Activated CD4-positive, alpha-beta memory T cell treated with anti-CD3 and anti-CD28 coated beads, Interleukin-2, amount 10 ng/mL, durations not matched to agents 7 days and 5 days (primary cell): Measurements from ENCODE around the gene CCDC14. TPM values are rescaled to one million over a fixed set of nuclear protein-coding genes. Genes with fewer than 3 reads are reported as not detected.
A peak's percentile ranks its signal among the peaks of the same experiment; 100 is the strongest.
"Not testable (repeated sequence)": the region's sequence is repeated elsewhere in the genome, so short reads cannot be mapped to it uniquely, and the experiment has no call there.

Experiments used
- CTCF ChIA-PET: fragments of 350-600 bp; sonication (Branson Sonifier 250); formaldehyde crosslinking; loops from one replicate; lab custom pipeline; 2021; ENCODE audit warnings: antibody characterized with exemption, inconsistent platforms; lab: Charles Lee
- POLR2A ChIA-PET: fragments of 350-600 bp; sonication (Branson Sonifier 250); formaldehyde crosslinking; loops from one replicate; lab custom pipeline; 2021; ENCODE audit warnings: antibody characterized with exemption; lab: Charles Lee
- DNase-seq: peaks from one replicate; pipeline ENCODE4 v3.0.0-alpha.2; 2020
- H3K27ac Mint-ChIP-seq: one replicate; pipeline ENCODE4 v1.8.0; 2021; ENCODE audit warnings: mild to moderate bottlenecking, mixed read lengths
- H3K27me3 Mint-ChIP-seq: one replicate; pipeline ENCODE4 v1.8.0; 2021; ENCODE audit warnings: mixed read lengths
- H3K36me3 Mint-ChIP-seq: one replicate; pipeline ENCODE4 v1.8.0; 2021; ENCODE audit warnings: low read depth, mixed read lengths
- H3K4me1 Mint-ChIP-seq: one replicate; pipeline ENCODE4 v1.8.0; 2021; ENCODE audit warnings: mixed read lengths
- H3K4me3 Mint-ChIP-seq: one replicate; pipeline ENCODE4 v1.8.0; 2021; ENCODE audit warnings: mild to moderate bottlenecking, mixed read lengths
- H3K9me3 Mint-ChIP-seq: one replicate; pipeline ENCODE4 v1.8.0; 2021; ENCODE audit warnings: mixed read lengths
- total RNA-seq, 2 experiments: library from RNA; stranded (reverse); gene quantifications; one replicate each; pipeline ENCODE4 v1.2.3, GENCODE V29; 2021

CCDC14 gene
- total RNA-seq, 2 experiments from 2014 or later = 50.1 to 52.4 TPM

- H3K36me3 Mint-ChIP-seq = peaks cover 48% of the 10 kb centered on the region
- no peaks in the 10 kb centered on the region for H3K4me1 Mint-ChIP-seq
- H3K4me3 Mint-ChIP-seq = no peak overlapping the region
- peaks cover 9% of the 10 kb centered on the region for H3K9me3 Mint-ChIP-seq
- DNase-seq = no peak
- CTCF ChIA-PET = no interaction called here
- no peak overlapping the region for H3K27ac Mint-ChIP-seq
- H3K27me3 Mint-ChIP-seq = no peaks in the 10 kb centered on the region
- POLR2A ChIA-PET = no interaction called here
These were observed 34.6 kb downstream of the CCDC14 start for GRCh38 chr3:123926396-123926795.

- no peak overlapping the region for H3K27ac Mint-ChIP-seq
- peaks cover 3% of the 10 kb centered on the region for H3K4me1 Mint-ChIP-seq
- H3K9me3 Mint-ChIP-seq = peaks cover 20% of the 10 kb centered on the region
- ChIA-PET CTCF (no interaction called here), POLR2A (no interaction called here)
- peaks cover 64% of the 10 kb centered on the region for H3K36me3 Mint-ChIP-seq
- no peak for DNase-seq
- no peak overlapping the region for H3K4me3 Mint-ChIP-seq
- no peaks in the 10 kb centered on the region for H3K27me3 Mint-ChIP-seq
These were observed 40.2 kb downstream of the CCDC14 start for GRCh38 chr3:123920868-123921267.

GRCh38 chr3:123920383-123920782 lies 40.6 kb downstream of the CCDC14 start:
- CTCF ChIA-PET = no interaction called here
- H3K4me1 Mint-ChIP-seq = peaks cover 3% of the 10 kb centered on the region
- H3K4me3 Mint-ChIP-seq = no peak overlapping the region
- no peaks in the 10 kb centered on the region for H3K27me3 Mint-ChIP-seq
- H3K27ac Mint-ChIP-seq = no peak overlapping the region
- POLR2A ChIA-PET = no interaction called here
- no peak for DNase-seq
- peaks cover 20% of the 10 kb centered on the region for H3K9me3 Mint-ChIP-seq
- H3K36me3 Mint-ChIP-seq = peaks cover 65% of the 10 kb centered on the region

GRCh38 chr3:123919353-123919752 lies 41.7 kb downstream of the CCDC14 start:
- peaks cover 3% of the 10 kb centered on the region for H3K4me1 Mint-ChIP-seq
- ChIA-PET POLR2A (no interaction called here), CTCF (no interaction called here)
- H3K27ac Mint-ChIP-seq = no peak overlapping the region
- no peak overlapping the region for H3K4me3 Mint-ChIP-seq
- no peaks in the 10 kb centered on the region for H3K27me3 Mint-ChIP-seq
- no peak for DNase-seq
- H3K36me3 Mint-ChIP-seq = peaks cover 62% of the 10 kb centered on the region
- peaks cover 20% of the 10 kb centered on the region for H3K9me3 Mint-ChIP-seq

GRCh38 chr3:123914829-123915228 lies 46.2 kb downstream of the CCDC14 start:
- CTCF ChIA-PET = no interaction called here
- POLR2A ChIA-PET = no interaction called here
- no peak for DNase-seq
- Mint-ChIP-seq H3K36me3 (peaks cover 21% of the 10 kb centered on the region), H3K27me3 (no peaks in the 10 kb centered on the region), H3K27ac (no peak overlapping the region), H3K4me1 (no peaks in the 10 kb centered on the region), H3K9me3 (no peaks in the 10 kb centered on the region), H3K4me3 (no peak overlapping the region)

- no peak overlapping the region for H3K27ac Mint-ChIP-seq
- CTCF ChIA-PET = no interaction called here
These were observed 51.2 kb downstream of the CCDC14 start for GRCh38 chr3:123909785-123910184.

GRCh38 chr3:123907720-123908119 lies 53.3 kb downstream of the CCDC14 start:
- Mint-ChIP-seq H3K27me3 (peaks cover 11% of the 10 kb centered on the region), H3K4me3 (no peak overlapping the region), H3K27ac (no peak overlapping the region), H3K36me3 (no peaks in the 10 kb centered on the region), H3K4me1 (no peaks in the 10 kb centered on the region), H3K9me3 (no peaks in the 10 kb centered on the region)
- CTCF ChIA-PET = no interaction called here
- POLR2A ChIA-PET = no interaction called here
- DNase-seq = no peak

More at GRCh38 chr3:123909785-123910184, 51.2 kb downstream of the CCDC14 start:
- Mint-ChIP-seq H3K4me3 (no peak overlapping the region), H3K9me3 (no peaks in the 10 kb centered on the region), H3K4me1 (no peaks in the 10 kb centered on the region), H3K27me3 (peaks cover 4% of the 10 kb centered on the region), H3K36me3 (peaks cover 3% of the 10 kb centered on the region)
- DNase-seq = no peak
- POLR2A ChIA-PET = no interaction called here

GRCh38 chr3:123899300-123899865 lies 61.6 kb downstream of the CCDC14 start:
- Mint-ChIP-seq H3K9me3 (no peaks in the 10 kb centered on the region), H3K27ac (no peak overlapping the region), H3K36me3 (no peaks in the 10 kb centered on the region), H3K27me3 (peaks cover 35% of the 10 kb centered on the region), H3K4me3 (no peak overlapping the region), H3K4me1 (no peaks in the 10 kb centered on the region)
- ChIA-PET CTCF (interaction anchor here (0.7 kb wide), 1 partner anchor 13 kb away, joined by 3 read pairs; no protein-coding TSS in a partner anchor), POLR2A (no interaction called here)
- DNase-seq = no peak

GRCh38 chr3:123893012-123893411 lies 68.0 kb downstream of the CCDC14 start:
- ChIA-PET CTCF (no interaction called here), POLR2A (no interaction called here)
- H3K4me3 Mint-ChIP-seq = no peak overlapping the region
- peaks cover 14% of the 10 kb centered on the region for H3K9me3 Mint-ChIP-seq
- no peak overlapping the region for H3K27ac Mint-ChIP-seq
- peaks cover 19% of the 10 kb centered on the region for H3K27me3 Mint-ChIP-seq
- no peaks in the 10 kb centered on the region for H3K4me1 Mint-ChIP-seq
- peaks cover 5% of the 10 kb centered on the region for H3K36me3 Mint-ChIP-seq
- DNase-seq = no peak

- ChIA-PET POLR2A (no interaction called here), CTCF (no interaction called here)
- Mint-ChIP-seq H3K36me3 (peaks cover 5% of the 10 kb centered on the region), H3K4me3 (no peak overlapping the region), H3K9me3 (peaks cover 14% of the 10 kb centered on the region), H3K4me1 (no peaks in the 10 kb centered on the region), H3K27me3 (peaks cover 20% of the 10 kb centered on the region), H3K27ac (no peak overlapping the region)
- DNase-seq = no peak
These were observed 68.8 kb downstream of the CCDC14 start for GRCh38 chr3:123892195-123892594.

- DNase-seq, H3K4me3 Mint-ChIP-seq, H3K4me1 Mint-ChIP-seq, CTCF ChIA-PET, POLR2A ChIA-PET, H3K27ac Mint-ChIP-seq, H3K36me3 Mint-ChIP-seq: not testable (repeated sequence)
- H3K27me3 Mint-ChIP-seq = peaks cover 23% of the 10 kb centered on the region
- H3K9me3 Mint-ChIP-seq = peaks cover 14% of the 10 kb centered on the region
These were observed 70.0 kb downstream of the CCDC14 start for GRCh38 chr3:123890991-123891390.

- peaks cover 29% of the 10 kb centered on the region for H3K27me3 Mint-ChIP-seq
- H3K4me1 Mint-ChIP-seq, DNase-seq, H3K27ac Mint-ChIP-seq, H3K4me3 Mint-ChIP-seq, POLR2A ChIA-PET, CTCF ChIA-PET, H3K36me3 Mint-ChIP-seq: not testable (repeated sequence)
- peaks cover 14% of the 10 kb centered on the region for H3K9me3 Mint-ChIP-seq
These were observed 70.9 kb downstream of the CCDC14 start for GRCh38 chr3:123890162-123890561.

- CTCF ChIA-PET = no interaction called here
- no peak overlapping the region for H3K4me3 Mint-ChIP-seq
- DNase-seq = no peak
- H3K4me1 Mint-ChIP-seq = peaks cover 22% of the 10 kb centered on the region
- peaks cover 56% of the 10 kb centered on the region for H3K27me3 Mint-ChIP-seq
- H3K36me3 Mint-ChIP-seq = peaks cover 2% of the 10 kb centered on the region
- POLR2A ChIA-PET = no interaction called here
- no peaks in the 10 kb centered on the region for H3K9me3 Mint-ChIP-seq
- H3K27ac Mint-ChIP-seq = no peak overlapping the region
These were observed 76.0 kb downstream of the CCDC14 start for GRCh38 chr3:123884993-123885392.

- DNase-seq = peak; percentile 73
- ChIA-PET CTCF (no interaction called here), POLR2A (no interaction called here)
- Mint-ChIP-seq H3K4me1 (peaks cover 22% of the 10 kb centered on the region), H3K36me3 (peaks cover 2% of the 10 kb centered on the region), H3K27me3 (peaks cover 53% of the 10 kb centered on the region), H3K9me3 (no peaks in the 10 kb centered on the region), H3K27ac (no peak within 1 kb of the TSS), H3K4me3 (peak within 1 kb of the TSS; percentile 68)
These were observed 76.7 kb downstream of the CCDC14 start, which contains the start of gene MYLK for GRCh38 chr3:123884203-123884831. TSS of gene MYLK (minus strand) at chr3:123884332. CDS start at chr3:123793841, 90,491 bp downstream.
